ENCODE data around the gene MED12L. TPM values are rescaled to one million over a fixed set of nuclear protein-coding genes. Genes with fewer than 3 reads are reported as not detected.

MED12L gene
- total RNA-seq, 1 donor from 2014 or later: 1.4 TPM

DNA sequence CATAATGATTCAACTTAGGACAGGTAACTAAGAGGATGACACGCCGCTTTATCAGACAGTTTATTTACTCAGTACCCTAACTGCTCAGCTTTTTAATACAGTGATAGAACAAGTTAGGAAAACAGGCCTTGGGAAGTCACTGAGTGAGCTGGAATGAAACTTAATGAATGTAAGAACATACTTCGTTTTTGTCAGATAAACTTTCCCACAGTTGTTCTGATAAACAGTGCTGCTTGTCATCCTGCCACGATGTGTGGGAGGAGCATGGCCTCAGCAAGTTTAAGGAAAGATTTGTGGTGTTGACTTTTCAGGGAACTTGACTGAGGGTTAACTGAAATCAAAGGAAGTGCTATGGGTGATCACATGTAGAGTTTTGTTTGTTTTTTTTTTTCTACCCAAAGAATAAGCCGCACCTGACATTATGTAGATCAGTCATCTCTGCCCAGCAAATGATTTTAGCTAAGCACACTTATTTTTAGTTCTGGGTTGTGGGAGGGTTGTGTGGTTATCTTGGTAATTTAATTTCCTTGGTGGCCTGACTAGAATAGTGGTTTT lies 198.5 kb downstream of the MED12L start:
- no peak overlapping the region for H3K4me3 Mint-ChIP-seq (ENCODE audit: unreplicated experiment)
- peaks cover 5% of the 10 kb centered on the region for H3K4me1 Mint-ChIP-seq (ENCODE audit: unreplicated experiment)
- DNase-seq (ENCODE audit: extremely low spot score, unreplicated experiment): no peak
- H3K9me3 Mint-ChIP-seq (ENCODE audit: unreplicated experiment): no peaks in the 10 kb centered on the region
- H3K36me3 Mint-ChIP-seq (ENCODE audit: unreplicated experiment): no peaks in the 10 kb centered on the region
- TF ChIP-seq, protein P1, sequence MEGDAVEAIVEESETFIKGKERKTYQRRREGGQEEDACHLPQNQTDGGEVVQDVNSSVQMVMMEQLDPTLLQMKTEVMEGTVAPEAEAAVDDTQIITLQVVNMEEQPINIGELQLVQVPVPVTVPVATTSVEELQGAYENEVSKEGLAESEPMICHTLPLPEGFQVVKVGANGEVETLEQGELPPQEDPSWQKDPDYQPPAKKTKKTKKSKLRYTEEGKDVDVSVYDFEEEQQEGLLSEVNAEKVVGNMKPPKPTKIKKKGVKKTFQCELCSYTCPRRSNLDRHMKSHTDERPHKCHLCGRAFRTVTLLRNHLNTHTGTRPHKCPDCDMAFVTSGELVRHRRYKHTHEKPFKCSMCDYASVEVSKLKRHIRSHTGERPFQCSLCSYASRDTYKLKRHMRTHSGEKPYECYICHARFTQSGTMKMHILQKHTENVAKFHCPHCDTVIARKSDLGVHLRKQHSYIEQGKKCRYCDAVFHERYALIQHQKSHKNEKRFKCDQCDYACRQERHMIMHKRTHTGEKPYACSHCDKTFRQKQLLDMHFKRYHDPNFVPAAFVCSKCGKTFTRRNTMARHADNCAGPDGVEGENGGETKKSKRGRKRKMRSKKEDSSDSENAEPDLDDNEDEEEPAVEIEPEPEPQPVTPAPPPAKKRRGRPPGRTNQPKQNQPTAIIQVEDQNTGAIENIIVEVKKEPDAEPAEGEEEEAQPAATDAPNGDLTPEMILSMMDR (IDR thresholded peaks at IDR 0.05): no peak
- no peak overlapping the region for H3K27ac Mint-ChIP-seq (ENCODE audit: unreplicated experiment)
- no peaks in the 10 kb centered on the region for H3K27me3 Mint-ChIP-seq (ENCODE audit: unreplicated experiment)

DNA sequence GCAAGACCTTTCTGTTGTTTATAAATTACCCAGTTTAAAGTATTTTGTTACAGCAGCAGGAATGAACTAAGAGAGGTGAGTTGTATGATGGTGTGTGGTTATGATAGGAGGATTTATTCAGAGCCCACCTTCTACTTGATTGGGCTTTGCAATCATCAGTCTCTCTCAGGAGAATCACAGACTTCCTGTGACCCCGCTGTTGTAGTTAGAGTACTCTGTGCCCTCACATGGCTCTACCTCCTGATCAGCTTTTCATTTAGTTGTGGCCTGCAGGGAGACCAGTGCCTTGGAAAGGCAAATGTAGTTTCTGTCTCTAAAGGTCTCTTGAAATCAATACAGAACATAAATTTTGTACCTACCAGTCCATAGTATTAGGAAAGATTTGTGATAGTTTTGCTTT lies 200.5 kb downstream of the MED12L start:
- Mint-ChIP-seq H3K36me3 (ENCODE audit: unreplicated experiment) (no peaks in the 10 kb centered on the region), H3K4me3 (ENCODE audit: unreplicated experiment) (no peak overlapping the region), H3K27ac (ENCODE audit: unreplicated experiment) (no peak overlapping the region), H3K4me1 (ENCODE audit: unreplicated experiment) (peaks cover 5% of the 10 kb centered on the region), H3K9me3 (ENCODE audit: unreplicated experiment) (no peaks in the 10 kb centered on the region), H3K27me3 (ENCODE audit: unreplicated experiment) (no peaks in the 10 kb centered on the region)
- TF ChIP-seq, protein P1 (IDR thresholded peaks at IDR 0.05): no peak
- no peak for DNase-seq (ENCODE audit: extremely low spot score, unreplicated experiment)

DNA sequence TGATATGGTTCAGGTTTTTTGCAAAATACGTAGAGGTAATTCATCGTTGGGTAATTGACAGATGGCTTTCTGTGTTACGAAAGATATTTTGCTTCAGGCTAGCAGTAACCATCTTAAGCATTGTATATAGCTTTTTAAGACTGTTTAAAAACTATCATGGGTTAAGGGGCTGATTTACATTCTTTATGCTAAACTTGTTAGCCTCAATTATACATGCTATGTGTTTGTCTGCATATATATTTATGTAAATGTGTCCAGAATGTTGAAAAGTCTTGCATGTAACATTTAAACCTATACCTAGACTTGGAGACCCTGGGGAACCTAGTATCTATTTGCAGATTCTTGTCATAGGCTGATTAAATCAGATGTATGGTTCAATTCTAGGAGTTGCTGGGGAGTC lies 204.0 kb downstream of the MED12L start:
- Mint-ChIP-seq H3K27ac (ENCODE audit: unreplicated experiment) (no peak overlapping the region), H3K4me3 (ENCODE audit: unreplicated experiment) (no peak overlapping the region), H3K27me3 (ENCODE audit: unreplicated experiment) (no peaks in the 10 kb centered on the region), H3K9me3 (ENCODE audit: unreplicated experiment) (no peaks in the 10 kb centered on the region), H3K4me1 (ENCODE audit: unreplicated experiment) (no peaks in the 10 kb centered on the region), H3K36me3 (ENCODE audit: unreplicated experiment) (no peaks in the 10 kb centered on the region)
- TF ChIP-seq, protein P1 (IDR thresholded peaks at IDR 0.05): no peak
- no peak for DNase-seq (ENCODE audit: extremely low spot score, unreplicated experiment)

DNA sequence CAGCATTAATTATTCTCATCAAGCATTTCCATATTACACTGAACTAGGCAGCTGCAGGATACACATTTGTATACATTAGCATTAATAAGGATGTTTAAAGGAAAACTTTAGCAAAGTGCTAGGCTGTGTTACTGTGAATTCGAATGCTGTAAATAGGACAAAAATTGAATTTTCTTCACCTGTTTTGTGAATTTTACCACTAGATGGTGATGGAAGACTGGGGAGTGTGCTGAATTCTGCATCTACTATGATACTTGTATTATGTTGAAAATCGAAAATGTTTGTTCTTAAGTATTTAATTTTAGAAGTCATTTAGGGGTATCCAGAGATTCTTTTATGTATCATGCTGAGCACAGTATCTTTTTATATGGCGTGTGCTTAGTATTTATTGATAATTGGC lies 205.2 kb downstream of the MED12L start:
- H3K9me3 Mint-ChIP-seq (ENCODE audit: unreplicated experiment): no peaks in the 10 kb centered on the region
- DNase-seq (ENCODE audit: extremely low spot score, unreplicated experiment): no peak
- no peaks in the 10 kb centered on the region for H3K4me1 Mint-ChIP-seq (ENCODE audit: unreplicated experiment)
- TF ChIP-seq, protein P1 (IDR thresholded peaks at IDR 0.05): peak; percentile 72
- no peak overlapping the region for H3K4me3 Mint-ChIP-seq (ENCODE audit: unreplicated experiment)
- H3K27ac Mint-ChIP-seq (ENCODE audit: unreplicated experiment): no peak overlapping the region
- H3K36me3 Mint-ChIP-seq (ENCODE audit: unreplicated experiment): no peaks in the 10 kb centered on the region
- H3K27me3 Mint-ChIP-seq (ENCODE audit: unreplicated experiment): no peaks in the 10 kb centered on the region

DNA sequence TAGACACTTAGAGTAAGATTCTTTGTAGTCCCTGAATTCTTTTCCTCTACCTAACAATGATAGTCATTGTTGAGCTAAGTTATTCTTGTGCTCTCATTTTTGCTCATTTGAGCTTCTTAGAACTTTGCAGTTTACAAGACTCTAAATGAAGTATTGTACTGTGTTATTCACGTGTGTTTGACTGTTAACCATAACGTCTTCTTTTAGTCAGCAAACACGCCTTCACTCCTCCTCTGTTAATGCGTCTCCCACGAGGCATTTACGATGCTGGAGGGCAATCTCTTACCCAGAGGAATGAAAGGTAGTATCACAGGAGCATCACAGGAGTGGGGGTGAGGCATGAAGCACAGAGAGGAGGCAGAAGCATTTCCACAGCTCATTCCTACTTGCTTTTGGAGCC lies 207.7 kb downstream of the MED12L start:
- H3K4me3 Mint-ChIP-seq (ENCODE audit: unreplicated experiment): no peak overlapping the region
- no peaks in the 10 kb centered on the region for H3K36me3 Mint-ChIP-seq (ENCODE audit: unreplicated experiment)
- no peaks in the 10 kb centered on the region for H3K4me1 Mint-ChIP-seq (ENCODE audit: unreplicated experiment)
- TF ChIP-seq, protein P1 (IDR thresholded peaks at IDR 0.05): no peak
- DNase-seq (ENCODE audit: extremely low spot score, unreplicated experiment): no peak
- no peak overlapping the region for H3K27ac Mint-ChIP-seq (ENCODE audit: unreplicated experiment)
- no peaks in the 10 kb centered on the region for H3K9me3 Mint-ChIP-seq (ENCODE audit: unreplicated experiment)
- H3K27me3 Mint-ChIP-seq (ENCODE audit: unreplicated experiment): no peaks in the 10 kb centered on the region
